Bronchial epithelial cell (primary cell): Measurements from ENCODE around the gene PLXNA4. TPM values are rescaled to one million over a fixed set of nuclear protein-coding genes. Genes with fewer than 3 reads are reported as not detected.

Experiments used
- DNase-seq: peaks from one replicate; pipeline ENCODE4 v3.0.0-alpha.2; 2010; ENCODE audit warnings: low read depth
- FAIRE-seq: peaks from 2 replicates; lab custom pipeline; 2011; peaks lifted over from hg19 to GRCh38; lab: Jason Lieb, UNC
- H3K27me3 ChIP-seq: 2 replicates; pipeline ENCODE4 v1.5.1; 2011; ENCODE audit warnings: low read length; ENCODE audit not compliant: control insufficient read depth, insufficient read depth
- H3K36me3 ChIP-seq: 2 replicates; pipeline ENCODE4 v1.5.1; 2011; ENCODE audit warnings: low read length; ENCODE audit not compliant: control insufficient read depth, insufficient read depth
- H3K4me3 ChIP-seq: 2 replicates; pipeline ENCODE4 v1.5.1; 2011; ENCODE audit warnings: mild to moderate bottlenecking, low read depth, low read length, control low read depth
- total RNA-seq: library from RNA; depleted of rRNA; stranded (reverse); fragments of >200 nt; gene quantifications from 2 replicates; pipeline ENCODE4 v1.2.1, GENCODE V29; 2014
- TF ChIP-seq, protein P1 (sequence below): IDR thresholded peaks from 2 replicates; pipeline ENCODE4 v1.5.1; 2011; ENCODE audit warnings: mild to moderate bottlenecking, moderate library complexity, low read length, control low read depth, inconsistent platforms; ENCODE audit not compliant: insufficient read depth, severe bottlenecking

The PLXNA4 gene
- total RNA-seq, 1 donor from 2014 or later = under 0.01 TPM

DNA sequence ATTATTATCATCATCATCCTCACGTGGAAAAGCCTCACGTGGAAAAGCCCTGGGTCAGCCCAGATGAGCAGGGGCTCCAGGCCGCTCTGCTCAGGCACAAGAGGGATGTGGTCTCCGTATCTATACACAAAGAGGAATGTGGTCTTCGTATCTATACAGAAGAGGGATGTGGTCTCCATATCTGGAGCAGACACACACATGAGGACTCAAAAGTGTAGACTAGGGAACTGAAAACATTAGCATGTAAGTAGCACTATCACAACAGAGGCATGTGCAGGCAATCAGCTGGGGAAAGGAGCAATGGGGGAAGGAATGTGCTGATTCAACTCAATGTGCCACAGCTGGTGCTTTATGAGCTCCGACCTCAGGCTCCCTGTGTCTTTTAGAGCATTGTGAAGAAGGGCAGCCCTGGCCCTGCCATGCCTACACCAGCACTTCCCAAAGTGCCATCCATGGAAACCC lies 86.5 kb downstream of the PLXNA4 start:
- no peak overlapping the region for H3K4me3 ChIP-seq
- H3K36me3 ChIP-seq = no peaks in the 10 kb centered on the region
- no peak for DNase-seq
- H3K27me3 ChIP-seq = no peaks in the 10 kb centered on the region
- no peak for FAIRE-seq
- TF ChIP-seq, protein P1, sequence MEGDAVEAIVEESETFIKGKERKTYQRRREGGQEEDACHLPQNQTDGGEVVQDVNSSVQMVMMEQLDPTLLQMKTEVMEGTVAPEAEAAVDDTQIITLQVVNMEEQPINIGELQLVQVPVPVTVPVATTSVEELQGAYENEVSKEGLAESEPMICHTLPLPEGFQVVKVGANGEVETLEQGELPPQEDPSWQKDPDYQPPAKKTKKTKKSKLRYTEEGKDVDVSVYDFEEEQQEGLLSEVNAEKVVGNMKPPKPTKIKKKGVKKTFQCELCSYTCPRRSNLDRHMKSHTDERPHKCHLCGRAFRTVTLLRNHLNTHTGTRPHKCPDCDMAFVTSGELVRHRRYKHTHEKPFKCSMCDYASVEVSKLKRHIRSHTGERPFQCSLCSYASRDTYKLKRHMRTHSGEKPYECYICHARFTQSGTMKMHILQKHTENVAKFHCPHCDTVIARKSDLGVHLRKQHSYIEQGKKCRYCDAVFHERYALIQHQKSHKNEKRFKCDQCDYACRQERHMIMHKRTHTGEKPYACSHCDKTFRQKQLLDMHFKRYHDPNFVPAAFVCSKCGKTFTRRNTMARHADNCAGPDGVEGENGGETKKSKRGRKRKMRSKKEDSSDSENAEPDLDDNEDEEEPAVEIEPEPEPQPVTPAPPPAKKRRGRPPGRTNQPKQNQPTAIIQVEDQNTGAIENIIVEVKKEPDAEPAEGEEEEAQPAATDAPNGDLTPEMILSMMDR = no peak

DNA sequence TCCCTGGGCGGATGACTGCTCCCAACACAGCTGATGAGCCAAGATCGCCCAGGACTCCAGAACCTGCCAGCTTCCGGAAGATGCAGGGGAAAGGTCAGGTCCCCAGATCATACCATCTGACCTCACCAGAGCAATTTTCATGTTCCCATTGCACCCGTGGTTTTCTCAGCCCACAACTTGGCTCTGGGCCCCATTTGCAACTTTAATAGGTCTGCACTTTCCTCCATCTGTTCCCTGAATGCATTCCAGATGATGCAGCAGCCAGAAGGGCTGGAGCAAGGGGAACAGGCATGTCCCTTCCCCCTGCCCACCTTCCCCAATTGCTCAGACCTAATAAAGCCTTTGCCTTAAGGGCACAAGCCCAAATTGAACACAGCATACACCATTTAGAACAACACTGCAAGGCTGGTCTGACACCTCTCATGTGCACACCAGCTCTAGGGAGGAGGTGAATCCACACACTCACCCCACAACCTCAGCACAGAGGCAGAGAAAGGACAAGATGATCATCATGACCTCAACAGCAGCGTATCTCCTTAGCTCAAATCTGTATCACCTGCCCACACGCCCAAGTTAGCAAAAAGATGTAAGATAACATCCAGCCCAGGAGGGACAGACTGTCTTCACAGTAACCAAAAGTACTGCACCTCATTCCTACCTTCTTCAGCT lies 87.5 kb downstream of the PLXNA4 start:
- no peaks in the 10 kb centered on the region for H3K27me3 ChIP-seq
- H3K36me3 ChIP-seq = no peaks in the 10 kb centered on the region
- H3K4me3 ChIP-seq = no peak overlapping the region
- TF ChIP-seq, protein P1 = no peak
- no peak for DNase-seq
- FAIRE-seq = no peak

DNA sequence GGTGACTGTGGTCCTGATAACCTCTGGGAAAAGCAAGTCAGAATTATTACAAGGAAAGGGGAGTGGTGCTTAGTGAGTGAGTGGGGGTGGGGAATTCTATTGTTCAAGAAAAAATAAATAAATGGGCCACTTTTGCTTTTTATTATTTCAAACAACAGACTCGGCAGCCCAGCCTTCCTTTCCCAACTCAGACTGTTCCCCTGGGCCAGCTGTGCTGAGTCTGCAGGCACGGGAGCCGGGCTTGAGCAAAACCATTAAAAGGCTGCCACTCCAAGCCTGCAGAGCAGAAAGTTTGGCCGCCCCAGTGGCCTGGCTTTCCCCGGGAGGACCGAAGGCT lies 90.0 kb downstream of the PLXNA4 start:
- H3K4me3 ChIP-seq = no peak overlapping the region
- DNase-seq = no peak
- no peaks in the 10 kb centered on the region for H3K36me3 ChIP-seq
- TF ChIP-seq, protein P1 = no peak
- FAIRE-seq = no peak
- H3K27me3 ChIP-seq = no peaks in the 10 kb centered on the region

DNA sequence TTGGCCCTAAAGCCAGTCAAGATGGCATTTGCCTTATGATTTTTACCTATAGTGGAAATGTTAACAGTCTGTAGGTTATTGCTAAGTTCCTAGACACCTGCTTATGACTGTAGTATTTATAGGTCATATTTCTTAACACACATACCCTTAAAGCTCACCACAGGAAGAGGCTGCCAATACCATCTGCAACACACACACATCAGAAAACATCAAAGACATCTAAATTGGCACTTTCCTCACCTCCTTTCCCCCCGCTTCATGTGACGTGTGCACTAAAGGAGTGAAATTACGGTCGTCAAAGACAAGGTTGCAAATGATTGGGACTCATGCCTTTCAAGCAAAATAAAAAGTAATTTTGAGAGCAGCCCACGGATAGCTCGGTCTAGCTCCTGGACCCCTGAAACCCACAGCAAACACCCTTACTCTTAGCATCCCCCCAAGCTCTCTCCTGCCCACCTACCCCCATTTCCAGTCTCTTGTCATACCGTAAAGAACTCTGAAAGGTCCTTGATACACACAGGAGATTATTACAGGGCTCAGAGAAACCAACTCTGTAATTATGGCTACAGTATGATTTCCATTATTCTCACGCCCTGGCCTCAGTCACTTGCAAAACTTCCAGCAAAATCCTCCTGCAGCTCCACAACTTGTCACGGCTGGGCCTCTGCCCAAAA lies 90.5 kb downstream of the PLXNA4 start:
- no peak for DNase-seq
- no peak overlapping the region for H3K4me3 ChIP-seq
- FAIRE-seq = no peak
- no peaks in the 10 kb centered on the region for H3K36me3 ChIP-seq
- H3K27me3 ChIP-seq = no peaks in the 10 kb centered on the region
- TF ChIP-seq, protein P1 = no peak

DNA sequence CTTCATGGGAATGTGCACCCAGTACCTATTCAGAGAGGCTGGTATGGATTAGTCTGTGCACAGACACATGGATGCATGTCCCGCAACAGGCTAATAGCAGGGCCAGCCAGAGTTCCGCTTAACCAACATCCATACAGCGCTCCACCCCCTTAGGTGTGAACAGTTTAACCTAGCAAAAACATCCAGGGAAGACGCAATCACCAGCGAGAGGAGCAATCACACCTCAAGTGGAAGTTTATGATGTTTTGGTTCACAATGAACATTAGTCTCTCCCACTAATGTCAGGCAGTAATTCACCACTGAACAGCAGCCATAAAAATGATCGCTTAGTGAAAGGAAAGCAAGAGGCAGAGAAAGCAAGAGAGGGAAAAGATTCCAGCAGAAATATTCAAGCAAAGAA lies 91.1 kb downstream of the PLXNA4 start:
- Histone ChIP-seq H3K27me3 (no peaks in the 10 kb centered on the region), H3K4me3 (no peak overlapping the region), H3K36me3 (no peaks in the 10 kb centered on the region)
- TF ChIP-seq, protein P1 = no peak
- FAIRE-seq (no peak), DNase-seq (no peak)
